ENCODE results near the gene BCAR1. TPM values are rescaled to one million over a fixed set of nuclear protein-coding genes. Genes with fewer than 3 reads are reported as not detected.
"Not testable (repeated sequence)": the region's sequence is repeated elsewhere in the genome, so short reads cannot be mapped to it uniquely, and the experiment has no call there.

BCAR1 gene
- total RNA-seq, 6 experiments from 2014 or later, result 126 to 148 (median 130) TPM

GRCh38 chr16:75279305-75279704 lies 27.9 kb upstream of the BCAR1 start:
- no peak for TF ChIP-seq CTCF (IDR thresholded peaks at IDR 0.05)
- H3K9me3 Mint-ChIP-seq, result no peaks in the 10 kb centered on the region
- no peak for DNase-seq
- no peak overlapping the region for H3K4me3 Mint-ChIP-seq
- H3K27ac Mint-ChIP-seq, result no peak overlapping the region; the same call in 1 of the 2 replicates
- H3K27me3 Mint-ChIP-seq (ENCODE audit: insufficient read depth), result peaks cover 4% of the 10 kb centered on the region
- H3K36me3 Mint-ChIP-seq (ENCODE audit: low read depth), result no peaks in the 10 kb centered on the region
- H3K4me1 Mint-ChIP-seq (ENCODE audit: low read depth), result peaks cover 21% of the 10 kb centered on the region

GRCh38 chr16:75273054-75273925 lies 21.9 kb upstream of the BCAR1 start:
- Mint-ChIP-seq H3K27ac (peak overlapping the region; percentile 24; the same call in 1 of the 2 replicates), H3K4me3 (no peak overlapping the region), H3K36me3 (ENCODE audit: low read depth) (no peaks in the 10 kb centered on the region), H3K4me1 (ENCODE audit: low read depth) (peaks cover 20% of the 10 kb centered on the region), H3K27me3 (ENCODE audit: insufficient read depth) (no peaks in the 10 kb centered on the region), H3K9me3 (no peaks in the 10 kb centered on the region)
- no peak for TF ChIP-seq CTCF (IDR thresholded peaks at IDR 0.05)
- DNase-seq, result no peak

- H3K27me3 Mint-ChIP-seq (ENCODE audit: insufficient read depth); H3K27ac Mint-ChIP-seq; H3K4me3 Mint-ChIP-seq: not testable (repeated sequence)
Observed at GRCh38 chr16:75272629-75273028, 21.2 kb upstream of the BCAR1 start.

GRCh38 chr16:75272097-75272551 lies 20.7 kb upstream of the BCAR1 start:
- peaks cover 28% of the 10 kb centered on the region for H3K4me1 Mint-ChIP-seq (ENCODE audit: low read depth)
- H3K27me3 Mint-ChIP-seq (ENCODE audit: insufficient read depth), result no peaks in the 10 kb centered on the region
- no peaks in the 10 kb centered on the region for H3K9me3 Mint-ChIP-seq
- TF ChIP-seq CTCF (IDR thresholded peaks at IDR 0.05), result no peak
- DNase-seq, result no peak
- no peak overlapping the region for H3K4me3 Mint-ChIP-seq
- H3K36me3 Mint-ChIP-seq (ENCODE audit: low read depth), result no peaks in the 10 kb centered on the region
- no peak overlapping the region for H3K27ac Mint-ChIP-seq

More at GRCh38 chr16:75272629-75273028, 21.2 kb upstream of the BCAR1 start:
- not testable (repeated sequence) for H3K36me3 Mint-ChIP-seq (ENCODE audit: low read depth); DNase-seq; H3K9me3 Mint-ChIP-seq
- peaks cover 26% of the 10 kb centered on the region for H3K4me1 Mint-ChIP-seq (ENCODE audit: low read depth)

GRCh38 chr16:75271441-75272096 lies 20.1 kb upstream of the BCAR1 start:
- H3K27ac Mint-ChIP-seq, result no peak overlapping the region
- no peak for TF ChIP-seq CTCF (IDR thresholded peaks at IDR 0.05)
- H3K4me1 Mint-ChIP-seq (ENCODE audit: low read depth), result peaks cover 29% of the 10 kb centered on the region
- H3K36me3 Mint-ChIP-seq (ENCODE audit: low read depth), result no peaks in the 10 kb centered on the region
- no peaks in the 10 kb centered on the region for H3K9me3 Mint-ChIP-seq
- no peaks in the 10 kb centered on the region for H3K27me3 Mint-ChIP-seq (ENCODE audit: insufficient read depth)
- DNase-seq, result no peak
- no peak overlapping the region for H3K4me3 Mint-ChIP-seq

GRCh38 chr16:75269358-75269757 lies 17.9 kb upstream of the BCAR1 start:
- not testable (repeated sequence) for H3K4me3 Mint-ChIP-seq; H3K27me3 Mint-ChIP-seq (ENCODE audit: insufficient read depth); H3K27ac Mint-ChIP-seq; DNase-seq; H3K36me3 Mint-ChIP-seq (ENCODE audit: low read depth); H3K9me3 Mint-ChIP-seq
- H3K4me1 Mint-ChIP-seq (ENCODE audit: low read depth), result peaks cover 30% of the 10 kb centered on the region
